Stimulated activated effector memory CD8-positive, alpha-beta T cell treated with anti-CD3 and anti-CD28 coated beads, Interleukin-12 subunit alpha, Interleukin-12 subunit beta, amount 100 ng/mL, for 72 hours (primary cell): ENCODE results near the gene MADD.
A peak's percentile ranks its signal among the peaks of the same experiment; 100 is the strongest.

ENCODE experiments used
- ATAC-seq: fragments of 150-1000 bp; cut with Tn5 transposase; 2 replicates; pipeline ENCODE4 v1.10.0; 2021
- DNase-seq, 2 donors: peaks; one replicate each; pipeline ENCODE4 v3.0.0; 2021 to 2022; ENCODE audit warnings: low spot score in 2 of 2
- H3K27ac Mint-ChIP-seq: one replicate; pipeline ENCODE4 v1.8.0; 2022; ENCODE audit warnings: mild to moderate bottlenecking, mixed read lengths
- H3K36me3 Mint-ChIP-seq: one replicate; pipeline ENCODE4 v1.8.0; 2022; ENCODE audit warnings: mild to moderate bottlenecking, mixed read lengths
- H3K4me1 Mint-ChIP-seq: one replicate; pipeline ENCODE4 v1.8.0; 2022; ENCODE audit warnings: mixed read lengths
- H3K4me3 Mint-ChIP-seq: one replicate; pipeline ENCODE4 v1.8.0; 2022; ENCODE audit warnings: mild to moderate bottlenecking, mixed read lengths
- H3K9me3 Mint-ChIP-seq: one replicate; pipeline ENCODE4 v1.8.0; 2022; ENCODE audit warnings: mixed read lengths

The MADD gene

DNA sequence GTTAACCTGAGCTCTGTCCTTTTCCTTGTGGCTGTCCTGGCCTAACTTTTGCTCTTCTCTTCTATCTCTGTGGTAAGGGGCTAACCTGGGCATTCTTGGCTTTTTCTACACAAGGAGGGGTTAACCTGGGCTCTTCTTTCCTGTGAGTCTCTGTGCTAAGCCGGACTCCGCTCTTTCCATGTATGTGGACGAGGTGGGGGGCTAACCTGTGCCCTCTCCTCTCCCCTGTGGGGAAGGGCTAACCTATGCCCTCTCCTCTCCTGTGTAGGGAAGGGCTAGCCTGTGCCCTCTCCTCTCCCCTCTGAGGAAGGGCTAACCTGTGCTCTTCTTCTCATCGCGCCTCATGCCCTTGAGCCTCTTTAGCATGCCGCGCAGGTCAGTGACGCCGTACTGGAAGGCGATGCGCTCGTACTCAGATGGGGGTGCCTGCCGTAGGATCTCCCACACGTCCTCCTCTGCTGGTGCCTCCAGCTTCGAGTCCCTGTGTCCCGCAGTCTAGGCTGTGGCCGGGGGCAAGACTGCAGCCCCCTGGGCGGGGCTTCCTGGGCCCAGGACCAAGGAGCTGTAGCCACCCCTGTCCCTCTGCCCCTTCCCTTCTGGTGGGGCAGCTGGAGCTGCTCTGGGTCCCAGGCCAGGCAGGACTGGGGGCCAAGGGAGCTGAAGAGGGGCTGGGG, 76.1 kb downstream of the MADD start:
- Mint-ChIP-seq H3K27ac (no peak overlapping the region), H3K36me3 (no peaks in the 10 kb centered on the region), H3K9me3 (no peaks in the 10 kb centered on the region), H3K4me3 (no peak overlapping the region), H3K4me1 (no peaks in the 10 kb centered on the region)
- ATAC-seq (no peak), DNase-seq (no peak)

DNA sequence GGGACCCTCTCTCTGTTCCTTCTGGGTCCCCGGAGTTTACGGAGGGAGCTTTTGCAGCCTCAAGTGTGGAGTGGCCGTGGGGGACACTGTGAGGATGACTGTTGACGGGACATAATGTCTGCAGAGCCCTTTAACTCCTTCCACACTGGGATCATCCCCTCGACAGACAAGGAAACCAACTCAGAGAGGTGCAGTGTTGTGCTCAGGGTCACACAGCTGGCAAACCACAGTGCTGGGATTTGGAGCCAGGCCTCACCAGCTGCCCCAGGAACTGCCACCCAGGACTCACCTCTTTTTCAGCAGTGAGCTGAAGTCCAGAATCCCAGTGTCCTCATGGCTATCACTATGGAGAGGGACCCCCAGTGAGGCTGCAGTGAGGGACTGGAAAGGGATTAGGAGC, 77.2 kb downstream of the MADD start:
- DNase-seq (no peak), ATAC-seq (no peak)
- H3K4me3 Mint-ChIP-seq: no peak overlapping the region
- no peak overlapping the region for H3K27ac Mint-ChIP-seq
- H3K36me3 Mint-ChIP-seq: no peaks in the 10 kb centered on the region
- H3K4me1 Mint-ChIP-seq: no peaks in the 10 kb centered on the region
- H3K9me3 Mint-ChIP-seq: no peaks in the 10 kb centered on the region

DNA sequence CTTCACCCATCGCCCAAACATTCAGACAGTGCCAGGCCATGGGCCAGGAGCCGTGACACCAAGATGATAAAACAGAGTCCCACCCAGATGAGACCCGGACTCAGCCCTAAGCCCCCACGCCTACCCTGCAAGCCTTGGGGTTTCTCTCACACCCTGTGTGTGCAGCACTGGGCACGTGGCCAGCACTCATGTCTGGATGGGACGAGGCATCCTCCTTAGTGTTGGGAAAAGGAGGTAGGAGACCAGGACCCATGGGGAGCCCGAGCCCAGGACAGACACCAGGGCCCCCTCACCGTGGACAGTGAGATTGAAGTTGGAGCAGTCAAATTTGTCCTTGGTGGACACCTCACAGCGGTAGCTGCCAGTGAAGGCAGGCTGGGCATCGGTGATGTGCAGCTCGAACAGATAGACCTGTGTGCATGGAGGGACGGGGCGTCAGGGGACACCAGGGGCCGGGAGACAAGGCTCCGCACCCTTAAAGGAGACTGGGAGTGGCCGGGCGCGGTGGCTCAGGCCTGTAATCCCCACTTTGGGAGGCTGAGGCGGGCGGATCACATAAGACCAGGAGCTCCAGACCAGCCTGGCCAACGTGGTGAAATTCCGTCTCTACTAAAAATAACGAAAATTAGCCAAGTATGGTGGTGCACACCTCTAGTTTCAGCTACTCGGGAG, 78.3 kb downstream of the MADD start:
- Mint-ChIP-seq H3K4me1 (no peaks in the 10 kb centered on the region), H3K36me3 (no peaks in the 10 kb centered on the region), H3K4me3 (no peak overlapping the region), H3K27ac (no peak overlapping the region), H3K9me3 (no peaks in the 10 kb centered on the region)
- ATAC-seq (no peak), DNase-seq (no peak)

DNA sequence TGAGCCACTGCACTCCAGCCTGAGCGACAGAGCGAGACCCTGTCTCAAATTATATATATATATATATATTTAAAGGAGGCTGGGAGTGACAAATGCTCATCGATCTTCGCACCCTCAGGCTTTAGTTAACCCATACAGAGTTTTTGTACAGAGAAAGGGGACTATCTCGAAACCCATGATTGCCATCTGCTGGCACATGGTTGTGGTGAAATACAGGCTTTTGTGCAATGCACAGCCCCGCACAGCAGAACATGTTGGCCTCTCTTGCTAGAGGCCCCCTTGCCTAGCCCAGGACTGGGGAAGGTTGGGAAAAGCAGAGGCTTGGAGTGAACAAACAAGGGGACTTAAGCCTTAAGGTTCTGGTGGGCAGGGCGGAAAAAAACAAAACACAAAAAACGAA, 78.9 kb downstream of the MADD start:
- H3K27ac Mint-ChIP-seq: no peak overlapping the region
- no peak overlapping the region for H3K4me3 Mint-ChIP-seq
- H3K9me3 Mint-ChIP-seq: no peaks in the 10 kb centered on the region
- no peak for DNase-seq
- no peaks in the 10 kb centered on the region for H3K36me3 Mint-ChIP-seq
- ATAC-seq: no peak
- H3K4me1 Mint-ChIP-seq: no peaks in the 10 kb centered on the region

DNA sequence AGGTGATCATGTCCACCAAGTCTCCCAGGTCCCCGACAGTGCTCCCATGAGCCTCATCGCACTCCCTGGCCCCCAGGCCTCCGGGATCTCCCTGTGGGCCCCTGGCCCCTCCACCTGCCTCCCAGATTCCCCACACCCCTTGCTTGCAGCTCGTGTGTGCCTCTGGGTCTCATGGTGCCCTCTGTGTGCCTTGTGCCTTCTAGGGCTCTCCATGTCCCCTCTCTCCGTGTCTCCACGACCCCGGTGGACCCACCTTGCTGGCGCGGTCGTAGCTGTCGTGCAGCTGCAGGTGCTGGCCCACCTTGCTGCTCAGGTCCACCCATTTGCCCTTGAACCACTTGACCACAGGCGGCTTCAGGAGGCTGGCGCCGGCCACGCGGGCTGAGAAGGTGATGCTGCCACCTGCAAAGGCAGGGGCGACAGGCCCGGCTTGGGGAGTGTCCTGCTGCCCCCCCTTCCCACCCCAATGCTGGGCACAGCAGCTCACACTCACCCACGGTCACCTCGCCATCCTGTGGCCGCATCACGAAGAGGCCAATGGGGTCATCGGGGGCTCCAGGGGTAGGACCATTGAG, 79.7 kb downstream of the MADD start:
- H3K36me3 Mint-ChIP-seq: no peaks in the 10 kb centered on the region
- H3K4me3 Mint-ChIP-seq: no peak overlapping the region
- DNase-seq (no peak), ATAC-seq (no peak)
- H3K4me1 Mint-ChIP-seq: no peaks in the 10 kb centered on the region
- H3K9me3 Mint-ChIP-seq: no peaks in the 10 kb centered on the region
- no peak overlapping the region for H3K27ac Mint-ChIP-seq

DNA sequence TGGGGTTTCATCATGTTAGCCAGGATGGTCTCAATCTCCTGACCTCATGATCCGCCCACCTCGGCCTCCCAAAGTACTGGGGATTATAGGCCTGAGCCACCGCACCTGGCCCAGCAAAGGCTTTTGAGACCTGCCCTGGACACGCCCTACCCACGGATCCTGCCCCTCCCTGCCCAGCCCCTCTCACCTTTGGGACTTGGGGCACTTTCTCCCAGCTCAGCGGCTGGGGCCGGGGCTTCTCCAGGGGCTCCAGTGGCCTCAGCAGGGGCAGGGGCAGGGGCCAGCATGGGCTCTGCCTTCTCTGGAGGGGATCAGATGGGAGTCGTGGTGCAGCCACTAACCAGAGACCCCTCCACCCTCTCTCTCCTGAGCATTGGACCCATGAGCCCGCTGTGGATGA, 80.4 kb downstream of the MADD start:
- Mint-ChIP-seq H3K9me3 (no peaks in the 10 kb centered on the region), H3K4me3 (no peak overlapping the region), H3K27ac (no peak overlapping the region), H3K36me3 (no peaks in the 10 kb centered on the region), H3K4me1 (no peaks in the 10 kb centered on the region)
- DNase-seq (no peak), ATAC-seq (no peak)

DNA sequence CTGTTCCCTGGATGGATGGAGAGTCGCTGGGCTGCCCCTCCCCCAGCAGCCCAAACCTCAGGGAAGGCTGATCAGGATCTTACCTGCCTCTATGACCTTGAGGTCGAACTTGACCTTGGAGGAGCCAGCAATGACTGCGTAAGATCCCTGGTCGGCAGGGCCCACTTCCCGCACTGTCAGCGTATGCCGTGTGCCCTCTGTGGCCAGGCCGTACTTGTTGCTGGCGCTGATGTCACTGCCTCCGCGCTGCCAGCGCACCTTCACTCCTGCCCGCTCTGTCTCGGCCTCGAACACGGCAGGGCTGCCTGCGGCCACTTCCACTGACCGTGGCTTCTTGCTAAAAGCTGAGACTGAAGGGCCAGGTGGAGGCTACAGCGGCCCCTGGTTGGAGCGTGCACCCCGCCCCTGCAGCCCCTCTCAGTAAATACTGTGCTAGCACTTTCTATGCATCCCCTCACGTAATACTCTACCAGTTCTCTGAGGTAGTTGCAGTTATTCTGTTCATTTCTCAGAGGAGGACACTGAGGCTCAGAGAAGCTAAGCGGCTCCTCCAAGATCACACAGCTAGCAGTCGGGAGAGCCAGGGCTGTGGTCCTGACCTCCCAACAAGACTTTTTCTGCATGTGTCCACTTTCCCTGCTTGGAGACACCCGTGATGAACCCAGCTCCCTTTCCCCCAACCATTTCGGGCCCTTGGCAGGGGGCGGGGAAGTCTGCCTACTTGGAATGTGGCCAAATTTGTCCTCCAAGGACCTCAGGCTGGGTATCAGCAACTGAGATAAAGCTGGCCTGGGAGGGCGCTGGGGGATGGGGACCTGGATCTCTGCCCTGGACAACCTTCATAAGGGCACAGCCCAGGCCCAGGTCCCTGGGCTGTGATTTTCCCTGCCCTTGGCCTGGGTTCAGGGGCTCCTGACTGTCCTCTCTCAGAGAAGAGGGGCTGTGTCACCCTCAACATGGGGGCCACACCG, 81.5 kb downstream of the MADD start:
- Mint-ChIP-seq H3K36me3 (no peaks in the 10 kb centered on the region), H3K27ac (no peak overlapping the region), H3K9me3 (no peaks in the 10 kb centered on the region), H3K4me3 (no peak overlapping the region), H3K4me1 (no peaks in the 10 kb centered on the region)
- ATAC-seq (no peak), DNase-seq (no peak)

DNA sequence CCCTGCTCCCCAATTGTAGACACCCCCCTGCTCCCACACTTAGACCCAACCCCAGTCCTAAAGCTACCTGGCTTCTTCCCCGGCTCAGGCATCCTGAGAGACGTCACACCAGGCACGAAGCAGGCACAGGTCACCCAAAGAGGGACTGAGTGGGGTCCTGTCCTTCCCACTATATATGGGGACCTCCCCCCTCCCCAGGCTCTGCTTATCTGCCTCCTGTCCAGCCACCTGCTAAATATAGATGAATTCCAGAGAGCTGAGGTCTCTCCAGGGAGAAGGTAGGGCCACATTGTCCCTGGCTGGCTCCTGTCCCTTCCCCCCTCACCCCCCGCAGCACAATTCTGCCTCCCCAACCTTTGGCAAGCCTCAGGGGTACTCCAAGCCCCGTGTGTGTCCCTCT, 82.6 kb downstream of the MADD start, which contains the start of gene MYBPC3:
MYBPC3 (minus strand) TSS at position 147 of the 400 bp plus-strand sequence; CDS start at position 92, 55 bp downstream.
- Mint-ChIP-seq H3K36me3 (no peaks in the 10 kb centered on the region), H3K4me1 (no peaks in the 10 kb centered on the region), H3K27ac (no peak within 1 kb of the TSS), H3K9me3 (no peaks in the 10 kb centered on the region), H3K4me3 (no peak within 1 kb of the TSS)
- no peak for ATAC-seq
- no peak for DNase-seq

DNA sequence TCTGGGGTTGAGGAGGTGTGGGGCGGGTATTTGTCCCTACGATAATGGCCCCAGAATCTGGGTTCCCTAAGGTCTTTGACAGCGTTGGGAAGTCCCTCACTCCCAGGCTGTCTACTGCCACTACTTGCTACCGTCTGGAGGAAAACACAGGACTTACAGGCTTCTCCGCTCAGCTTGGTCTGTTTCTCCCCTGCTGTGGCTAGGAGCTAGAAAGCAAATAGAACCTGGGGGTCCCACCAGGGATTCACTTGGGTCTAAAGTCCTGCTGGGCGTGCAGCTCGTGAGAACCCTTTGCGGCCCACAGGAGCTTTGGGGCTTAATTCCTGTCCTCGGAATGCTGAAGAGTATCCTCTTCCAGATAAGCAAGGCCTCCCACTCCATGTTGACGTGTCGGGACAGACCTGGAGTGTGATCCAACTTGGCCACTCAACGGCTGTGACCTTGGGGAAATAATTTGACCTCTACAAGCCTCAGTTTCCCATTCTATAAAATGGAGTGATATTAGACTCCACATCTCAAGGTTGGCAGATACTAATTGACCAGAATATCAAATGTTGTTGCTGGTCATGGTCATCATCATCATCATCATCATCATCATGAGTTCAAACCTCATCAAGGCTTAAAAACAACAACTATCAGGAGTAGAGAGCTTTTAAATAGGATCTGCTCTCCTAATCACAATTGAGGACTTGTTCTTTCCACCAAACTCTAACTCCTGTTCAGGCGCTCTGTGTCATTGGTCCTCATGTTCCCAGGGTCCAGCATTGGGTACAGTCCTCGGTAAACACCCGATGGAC, 84.2 kb downstream of the MADD start:
- Mint-ChIP-seq H3K9me3 (no peaks in the 10 kb centered on the region), H3K4me1 (peaks cover 2% of the 10 kb centered on the region), H3K4me3 (no peak overlapping the region), H3K27ac (no peak overlapping the region), H3K36me3 (no peaks in the 10 kb centered on the region)
- DNase-seq (no peak), ATAC-seq (no peak)

DNA sequence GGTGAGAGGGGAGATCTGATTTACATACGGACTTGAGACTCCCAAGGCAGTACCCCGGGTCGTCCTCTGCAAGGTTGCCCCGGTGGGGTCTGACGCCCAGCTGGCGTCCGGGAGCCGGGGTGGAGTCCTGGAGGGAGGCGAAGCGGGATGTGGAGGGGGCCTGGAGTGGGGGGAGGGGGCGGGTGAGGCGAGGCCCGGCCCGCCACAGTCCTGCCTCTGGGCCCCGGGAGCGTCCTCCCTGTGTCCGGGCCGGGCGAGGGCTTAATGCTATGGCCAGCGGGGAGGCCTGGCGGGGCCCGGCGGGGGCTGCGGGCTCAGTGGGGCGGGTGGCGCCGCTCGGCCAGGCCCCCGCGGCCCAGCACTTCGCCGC, 85.0 kb downstream of the MADD start:
- ATAC-seq (no peak), DNase-seq (no peak)
- Mint-ChIP-seq H3K27ac (no peak overlapping the region), H3K9me3 (no peaks in the 10 kb centered on the region), H3K4me3 (no peak overlapping the region), H3K4me1 (peaks cover 9% of the 10 kb centered on the region), H3K36me3 (no peaks in the 10 kb centered on the region)

DNA sequence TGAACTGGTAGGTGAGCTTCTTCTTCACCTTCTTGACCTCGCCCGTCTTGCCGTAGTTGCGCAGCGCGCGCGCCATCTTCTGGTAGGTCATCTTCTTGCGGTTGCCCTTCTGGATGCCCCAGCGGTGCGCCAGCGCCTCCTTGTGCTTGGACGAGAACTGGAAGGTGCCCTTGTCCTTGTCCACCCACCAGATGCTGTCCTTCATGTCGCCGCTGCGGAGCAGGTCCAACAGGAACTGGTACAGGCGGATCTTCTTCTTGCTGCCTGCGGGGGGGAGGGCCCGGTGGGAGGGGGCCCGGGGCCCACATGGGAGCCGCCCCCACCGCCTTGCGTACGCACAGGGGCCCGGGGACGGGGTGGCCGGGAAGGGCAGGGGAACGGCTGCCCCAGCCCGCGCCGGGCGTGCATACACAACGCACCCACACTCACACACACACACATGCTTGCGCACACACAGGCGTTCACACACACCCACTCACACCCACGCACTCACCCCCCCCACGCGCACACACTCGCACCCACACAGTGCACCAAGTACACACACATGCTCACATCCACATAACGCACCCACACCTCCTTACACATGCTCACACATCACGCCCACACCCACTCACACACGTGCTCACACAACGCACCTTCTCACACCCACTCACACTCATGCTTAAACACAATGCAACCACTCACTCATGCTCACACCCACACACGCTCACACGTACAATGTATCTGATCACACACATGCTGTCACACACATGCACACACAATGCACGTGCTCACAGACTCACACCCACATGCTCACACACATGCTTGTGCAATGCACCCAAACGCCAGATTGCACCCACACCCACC, 85.6 kb downstream of the MADD start:
- Mint-ChIP-seq H3K9me3 (no peaks in the 10 kb centered on the region), H3K27ac (no peak overlapping the region), H3K4me3 (no peak overlapping the region), H3K36me3 (no peaks in the 10 kb centered on the region), H3K4me1 (peaks cover 9% of the 10 kb centered on the region)
- ATAC-seq (no peak), DNase-seq (peak in 1 of 2 donors; percentile 65)

DNA sequence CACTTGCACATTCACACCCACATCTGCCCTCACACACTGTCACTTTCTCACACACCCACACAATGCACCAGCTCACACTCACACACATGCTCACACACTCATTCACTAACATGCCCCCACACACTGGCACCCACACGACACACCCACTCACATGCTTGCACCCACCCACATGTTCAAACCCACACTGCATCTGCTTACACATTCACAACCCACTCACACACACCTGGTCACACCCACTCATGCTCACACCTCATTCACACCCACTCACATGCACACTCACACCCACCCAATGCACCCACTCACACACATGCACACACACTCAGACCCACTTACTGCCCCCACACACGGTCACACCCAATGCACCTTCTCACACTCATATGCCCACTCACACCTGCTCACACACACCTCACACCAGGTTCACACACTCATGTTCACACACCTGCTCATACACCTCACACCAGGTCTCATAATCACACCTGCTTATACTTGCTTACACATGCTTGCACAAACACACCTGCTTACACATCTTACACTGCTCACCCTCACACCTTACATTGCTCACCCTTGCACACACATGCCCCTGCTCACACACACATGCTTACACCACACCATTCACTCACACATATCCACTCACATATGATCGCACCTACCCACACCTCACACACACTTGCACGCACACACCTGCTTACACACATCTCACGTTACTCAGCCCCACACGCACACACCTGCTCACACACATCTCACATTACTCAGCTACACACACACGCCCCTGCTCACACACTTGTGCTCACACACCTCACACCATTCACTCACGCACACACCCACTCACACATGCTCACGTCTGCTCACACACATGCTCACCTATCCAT, 86.4 kb downstream of the MADD start:
- ATAC-seq (no peak), DNase-seq (no peak)
- Mint-ChIP-seq H3K36me3 (no peaks in the 10 kb centered on the region), H3K4me3 (no peak overlapping the region), H3K9me3 (no peaks in the 10 kb centered on the region), H3K4me1 (peaks cover 15% of the 10 kb centered on the region), H3K27ac (no peak overlapping the region)

DNA sequence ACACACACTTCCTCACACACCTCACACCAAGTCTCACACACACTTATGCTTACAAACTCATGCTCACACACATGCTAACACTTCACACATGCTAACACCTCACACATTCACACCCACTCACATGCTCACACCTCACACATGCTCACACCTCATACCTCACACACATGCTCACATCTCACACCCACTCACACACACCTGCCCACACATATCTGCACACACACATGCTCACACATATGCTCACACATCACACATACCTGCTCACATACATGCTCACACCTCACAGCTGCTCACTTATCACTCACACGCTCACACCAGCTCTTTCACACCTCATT, 87.0 kb downstream of the MADD start:
- Mint-ChIP-seq H3K36me3 (no peaks in the 10 kb centered on the region), H3K9me3 (no peaks in the 10 kb centered on the region), H3K4me1 (peaks cover 16% of the 10 kb centered on the region), H3K4me3 (no peak overlapping the region), H3K27ac (no peak overlapping the region)
- DNase-seq: no peak
- ATAC-seq: no peak
